Measurements from ENCODE around the gene NCAM2.

DNA sequence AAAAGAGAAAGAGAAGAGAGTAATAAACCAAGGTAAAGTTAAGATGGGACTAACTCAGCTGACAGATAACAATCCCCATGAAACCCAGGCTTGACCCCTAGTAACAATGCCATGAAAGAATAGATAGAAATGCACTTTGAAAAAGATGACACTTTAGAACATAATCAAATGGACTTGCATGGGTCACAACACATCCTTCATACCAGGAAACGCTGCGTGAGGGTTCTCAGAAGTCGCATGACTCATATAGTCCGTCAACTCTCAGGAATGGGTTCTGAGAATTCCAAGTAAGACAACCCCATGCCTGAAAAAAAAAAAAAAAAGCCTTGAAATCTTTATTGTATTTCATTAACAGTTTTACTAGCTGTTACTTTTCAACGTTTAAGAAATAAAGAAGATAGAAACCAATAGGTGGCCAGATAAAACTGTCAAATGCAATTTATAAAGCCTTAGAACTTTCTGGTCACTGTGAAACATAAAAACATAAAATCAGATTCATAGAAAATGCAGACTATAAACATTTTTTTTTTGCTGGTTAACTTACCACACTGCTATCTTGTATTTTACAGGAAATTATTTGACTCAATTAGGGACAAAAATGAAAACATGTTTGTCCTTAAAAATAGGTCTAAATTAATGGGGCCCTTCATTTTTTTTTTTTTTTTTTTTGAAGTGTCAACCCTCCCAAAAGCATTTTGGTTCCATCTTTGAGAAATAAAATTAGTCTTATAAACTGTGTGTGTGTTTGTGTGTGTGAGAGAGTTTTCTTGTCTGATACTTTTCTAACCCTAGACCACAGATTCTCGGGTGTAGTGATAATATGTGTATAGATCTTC lies 202.1 kb downstream of the NCAM2 start:
- TF ChIP-seq YY1 (IDR thresholded peaks at IDR 0.05; ENCODE audit: low read depth) (no peak), TAF1 (IDR thresholded peaks at IDR 0.05; ENCODE audit: low read depth) (no peak)
- TF ChIP-seq, protein P1, sequence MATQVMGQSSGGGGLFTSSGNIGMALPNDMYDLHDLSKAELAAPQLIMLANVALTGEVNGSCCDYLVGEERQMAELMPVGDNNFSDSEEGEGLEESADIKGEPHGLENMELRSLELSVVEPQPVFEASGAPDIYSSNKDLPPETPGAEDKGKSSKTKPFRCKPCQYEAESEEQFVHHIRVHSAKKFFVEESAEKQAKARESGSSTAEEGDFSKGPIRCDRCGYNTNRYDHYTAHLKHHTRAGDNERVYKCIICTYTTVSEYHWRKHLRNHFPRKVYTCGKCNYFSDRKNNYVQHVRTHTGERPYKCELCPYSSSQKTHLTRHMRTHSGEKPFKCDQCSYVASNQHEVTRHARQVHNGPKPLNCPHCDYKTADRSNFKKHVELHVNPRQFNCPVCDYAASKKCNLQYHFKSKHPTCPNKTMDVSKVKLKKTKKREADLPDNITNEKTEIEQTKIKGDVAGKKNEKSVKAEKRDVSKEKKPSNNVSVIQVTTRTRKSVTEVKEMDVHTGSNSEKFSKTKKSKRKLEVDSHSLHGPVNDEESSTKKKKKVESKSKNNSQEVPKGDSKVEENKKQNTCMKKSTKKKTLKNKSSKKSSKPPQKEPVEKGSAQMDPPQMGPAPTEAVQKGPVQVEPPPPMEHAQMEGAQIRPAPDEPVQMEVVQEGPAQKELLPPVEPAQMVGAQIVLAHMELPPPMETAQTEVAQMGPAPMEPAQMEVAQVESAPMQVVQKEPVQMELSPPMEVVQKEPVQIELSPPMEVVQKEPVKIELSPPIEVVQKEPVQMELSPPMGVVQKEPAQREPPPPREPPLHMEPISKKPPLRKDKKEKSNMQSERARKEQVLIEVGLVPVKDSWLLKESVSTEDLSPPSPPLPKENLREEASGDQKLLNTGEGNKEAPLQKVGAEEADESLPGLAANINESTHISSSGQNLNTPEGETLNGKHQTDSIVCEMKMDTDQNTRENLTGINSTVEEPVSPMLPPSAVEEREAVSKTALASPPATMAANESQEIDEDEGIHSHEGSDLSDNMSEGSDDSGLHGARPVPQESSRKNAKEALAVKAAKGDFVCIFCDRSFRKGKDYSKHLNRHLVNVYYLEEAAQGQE (IDR thresholded peaks at IDR 0.05; ENCODE audit: low read depth): no peak
- TF ChIP-seq, protein P2, sequence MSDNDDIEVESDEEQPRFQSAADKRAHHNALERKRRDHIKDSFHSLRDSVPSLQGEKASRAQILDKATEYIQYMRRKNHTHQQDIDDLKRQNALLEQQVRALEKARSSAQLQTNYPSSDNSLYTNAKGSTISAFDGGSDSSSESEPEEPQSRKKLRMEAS (IDR thresholded peaks at IDR 0.05): no peak
